Measurements from ENCODE around the gene SAMD1. TPM values are rescaled to one million over a fixed set of nuclear protein-coding genes. Genes with fewer than 3 reads are reported as not detected.

Gene SAMD1
- total and polyA plus RNA-seq, 9 of the 15 experiments (the other 6 are each of a cell fraction or from before 2014, with no cell fraction given), result 2.9 to 96.0 (median 43.5) TPM

GRCh38 chr19:14048443-14049153 is 42.0 kb downstream of the SAMD1 start (continued):
- no peak for TF ChIP-seq ZNF449 (CRISPR knock-in tag; IDR thresholded peaks at IDR 0.05)
- no peak for TF ChIP-seq ESRRA (IDR thresholded peaks at IDR 0.05; ENCODE audit: borderline replicate concordance, low read depth)
- TF ChIP-seq STAT5A (IDR thresholded peaks at IDR 0.05; ENCODE audit: borderline replicate concordance, low read length), result no peak
- no peak for TF ChIP-seq MYBL2 (IDR thresholded peaks at IDR 0.05; ENCODE audit: low read depth)
- no peak for TF ChIP-seq MYBL2 (CRISPR knock-in tag; IDR thresholded peaks at IDR 0.05; ENCODE audit: borderline replicate concordance)
- no peak for TF ChIP-seq ZNF57 (CRISPR knock-in tag; IDR thresholded peaks at IDR 0.05)
- no peak for TF ChIP-seq FOXA1 (IDR thresholded peaks at IDR 0.05; ENCODE audit: borderline replicate concordance)
- no peak for TF ChIP-seq POU5F1 (IDR thresholded peaks at IDR 0.05; ENCODE audit: borderline replicate concordance, low read depth, low read length, partially characterized antibody)
- peak; percentile 11 for TF ChIP-seq CTCFL (IDR thresholded peaks at IDR 0.05; ENCODE audit: borderline replicate concordance, insufficient read depth, low read depth, low read length, poor library complexity, severe bottlenecking)
- TF ChIP-seq NR0B1 (IDR thresholded peaks at IDR 0.05; ENCODE audit: partially characterized antibody), result no peak
- TF ChIP-seq ZNF384 (IDR thresholded peaks at IDR 0.05; ENCODE audit: low read depth, low read length), result no peak
- TF ChIP-seq CREB3 (tag; conservative IDR thresholded peaks at IDR 0.05; ENCODE audit: low read depth), result no peak
- no peak for TF ChIP-seq NR2F6 (CRISPR knock-in tag; IDR thresholded peaks at IDR 0.05)
- no peak for TF ChIP-seq ATF6 (CRISPR knock-in tag; IDR thresholded peaks at IDR 0.05)
- no peak for TF ChIP-seq POLR3A (IDR thresholded peaks at IDR 0.05; ENCODE audit: borderline replicate concordance, extremely low read depth, insufficient read depth, insufficient read length)
- TF ChIP-seq TRIM24 (IDR thresholded peaks at IDR 0.05), result peak in 1 of 2 experiments; percentile 41; a peak in 1 of 4 replicates
- TF ChIP-seq SMARCE1 (IDR thresholded peaks at IDR 0.05), result 0 out of 2 replicates have a peak, but pooled peaks have one; percentile 26
